WTC11 (cell line): Measurements from ENCODE around the gene DNAAF2. TPM values are rescaled to one million over a fixed set of nuclear protein-coding genes. Genes with fewer than 3 reads are reported as not detected.
A peak's percentile ranks its signal among the peaks of the same experiment; 100 is the strongest.

Experiments used
- ATAC-seq: fragments of 200-7000 bp; cut with Tn5 transposase; 2 replicates; pipeline ENCODE4 v1.10.0; 2021; ENCODE audit warnings: mild to moderate bottlenecking, moderate library complexity
- Bru-seq: library from RNA; stranded (reverse); fragments of 400-500 nt; gene quantifications from one replicate; lab custom pipeline; 2021; lab: Mats Ljungman, UMichigan
- CTCF ChIA-PET: fragments of 300-600 bp; sonication (Branson Sonifier 250); formaldehyde crosslinking; loops from one replicate; lab custom pipeline; 2021; ENCODE audit warnings: antibody characterized with exemption; lab: Charles Lee
- POLR2A ChIA-PET: fragments of 350-600 bp; sonication (Branson Sonifier 250); formaldehyde crosslinking; loops from one replicate; lab custom pipeline; 2021; ENCODE audit warnings: antibody characterized with exemption; lab: Charles Lee
- DNase-seq: peaks from one replicate; pipeline ENCODE4 v3.0.0; 2021; ENCODE audit warnings: low spot score
- H3K27ac Mint-ChIP-seq: 2 replicates; pipeline ENCODE4 v1.8.0; 2021; ENCODE audit warnings: mixed read lengths
- H3K27me3 Mint-ChIP-seq: 2 replicates; pipeline ENCODE4 v1.8.0; 2021; ENCODE audit warnings: low read depth, mild to moderate bottlenecking, moderate library complexity, mixed read lengths
- H3K36me3 Mint-ChIP-seq: 2 replicates; pipeline ENCODE4 v1.8.0; 2021; ENCODE audit warnings: mixed read lengths
- H3K4me1 Mint-ChIP-seq: 2 replicates; pipeline ENCODE4 v1.8.0; 2022; ENCODE audit warnings: mixed read lengths
- H3K4me3 Mint-ChIP-seq: 2 replicates; pipeline ENCODE4 v1.8.0; 2021; ENCODE audit warnings: mild to moderate bottlenecking, moderate library complexity, mixed read lengths
- H3K9me3 Mint-ChIP-seq: 2 replicates; pipeline ENCODE4 v1.8.0; 2021; ENCODE audit warnings: mixed read lengths
- ATF1 ChIP-seq: sonication (generic); formaldehyde crosslinking; IDR thresholded peaks from 2 replicates; pipeline ENCODE4 v1.8.1; 2023; ENCODE audit warnings: mild to moderate bottlenecking, moderate library complexity, missing genetic modification reagents
- EMX1 ChIP-seq: fragments of 250-450 bp; sonication (Bioruptor Pico); IDR thresholded peaks from 2 replicates; pipeline ENCODE4 v1.8.0; 2021; ENCODE audit warnings: mild to moderate bottlenecking
- ESRRA ChIP-seq: sonication (generic); formaldehyde crosslinking; IDR thresholded peaks from 2 replicates; pipeline ENCODE4 v1.8.1; 2022; ENCODE audit warnings: mild to moderate bottlenecking, missing genetic modification reagents, borderline replicate concordance
- ETV6 ChIP-seq: sonication (generic); formaldehyde crosslinking; IDR thresholded peaks from 2 replicates; pipeline ENCODE4 v1.8.1; 2022; ENCODE audit warnings: mild to moderate bottlenecking, missing genetic modification reagents
- FOXK1 ChIP-seq: sonication (generic); formaldehyde crosslinking; IDR thresholded peaks from 2 replicates; pipeline ENCODE4 v1.8.0; 2022; ENCODE audit warnings: mild to moderate bottlenecking, moderate library complexity, missing genetic modification reagents
- FOXP1 ChIP-seq: sonication (generic); formaldehyde crosslinking; IDR thresholded peaks from 2 replicates; pipeline ENCODE4 v1.8.0; 2022; ENCODE audit warnings: missing genetic modification reagents, mild to moderate bottlenecking, moderate library complexity, borderline replicate concordance
- JAZF1 ChIP-seq: fragments of 250-450 bp; sonication (Bioruptor Pico); IDR thresholded peaks from 2 replicates; pipeline ENCODE4 v1.9.0; 2021; ENCODE audit warnings: moderate library complexity, mild to moderate bottlenecking, inconsistent platforms
- JUN ChIP-seq: sonication (generic); formaldehyde crosslinking; IDR thresholded peaks from 2 replicates; pipeline ENCODE4 v1.8.0; 2023; ENCODE audit warnings: mild to moderate bottlenecking, missing genetic modification reagents
- KAT7 ChIP-seq: sonication (generic); formaldehyde crosslinking; IDR thresholded peaks from 2 replicates; pipeline ENCODE4 v1.8.1; 2023; ENCODE audit warnings: missing genetic modification reagents, mild to moderate bottlenecking, borderline replicate concordance
- NFATC4 ChIP-seq: fragments of 250-450 bp; sonication (Bioruptor Pico); IDR thresholded peaks from 2 replicates; pipeline ENCODE4 v1.9.0; 2021; ENCODE audit warnings: mild to moderate bottlenecking
- NFE2L1 ChIP-seq: sonication (generic); formaldehyde crosslinking; IDR thresholded peaks from 2 replicates; pipeline ENCODE4 v1.8.1; 2023; ENCODE audit warnings: missing genetic modification reagents
- TCF7 ChIP-seq: sonication (generic); formaldehyde crosslinking; IDR thresholded peaks from 2 replicates; pipeline ENCODE4 v1.8.0; 2022; ENCODE audit warnings: mild to moderate bottlenecking, low read depth, missing genetic modification reagents, moderate library complexity
- ZNF232 ChIP-seq: sonication (generic); formaldehyde crosslinking; IDR thresholded peaks from 2 replicates; pipeline ENCODE4 v1.8.0; 2022; ENCODE audit warnings: mild to moderate bottlenecking, missing genetic modification reagents
- ZNF416 ChIP-seq: fragments of 250-450 bp; sonication (Bioruptor Pico); IDR thresholded peaks from 2 replicates; pipeline ENCODE4 v1.9.0; 2021; ENCODE audit warnings: mild to moderate bottlenecking, inconsistent platforms
- long read RNA-seq, 3 experiments: library from RNA in 1 of 3; library from capped mRNA in 1 of 3; library from polyadenylated mRNA in 1 of 3; unstranded in 2 of 3; stranded (forward) in 1 of 3; transcript quantifications; one replicate each; pipeline ENCODE4 v2.0.0, GENCODE V29; 2021
- total RNA-seq: library from RNA; stranded (reverse); gene quantifications from 3 replicates; pipeline ENCODE4 v1.2.3, GENCODE V29; 2021
- TF ChIP-seq, protein P1 (sequence below): sonication (generic); formaldehyde crosslinking; IDR thresholded peaks from 2 replicates; pipeline ENCODE4 v1.8.0; 2022; ENCODE audit warnings: missing genetic modification reagents
- TF ChIP-seq, protein P2 (sequence below): sonication (generic); formaldehyde crosslinking; IDR thresholded peaks from 2 replicates; pipeline ENCODE4 v1.8.1; 2023; ENCODE audit warnings: mild to moderate bottlenecking, missing genetic modification reagents, moderate library complexity
- TF ChIP-seq, protein P3 (sequence below): sonication (generic); formaldehyde crosslinking; IDR thresholded peaks from 2 replicates; pipeline ENCODE4 v1.8.1; 2022; ENCODE audit warnings: low read depth, missing genetic modification reagents, borderline replicate concordance
- TF ChIP-seq, protein P4 (sequence below): sonication (generic); formaldehyde crosslinking; IDR thresholded peaks from 2 replicates; pipeline ENCODE4 v1.8.0; 2022; ENCODE audit warnings: mild to moderate bottlenecking, missing genetic modification reagents
- TF ChIP-seq, protein P5 (sequence below): sonication (generic); formaldehyde crosslinking; IDR thresholded peaks from 2 replicates; pipeline ENCODE4 v1.8.1; 2022; ENCODE audit warnings: mild to moderate bottlenecking, missing genetic modification reagents, moderate library complexity, borderline replicate concordance
- TF ChIP-seq, protein P6 (sequence below): sonication (generic); formaldehyde crosslinking; IDR thresholded peaks from 2 replicates; pipeline ENCODE4 v1.8.1; 2022; ENCODE audit warnings: mild to moderate bottlenecking, moderate library complexity, missing genetic modification reagents
- TF ChIP-seq, protein P7 (sequence below): sonication (generic); formaldehyde crosslinking; IDR thresholded peaks from 2 replicates; pipeline ENCODE4 v1.8.0; 2022; ENCODE audit warnings: mild to moderate bottlenecking, missing genetic modification reagents

Gene DNAAF2, protein sequence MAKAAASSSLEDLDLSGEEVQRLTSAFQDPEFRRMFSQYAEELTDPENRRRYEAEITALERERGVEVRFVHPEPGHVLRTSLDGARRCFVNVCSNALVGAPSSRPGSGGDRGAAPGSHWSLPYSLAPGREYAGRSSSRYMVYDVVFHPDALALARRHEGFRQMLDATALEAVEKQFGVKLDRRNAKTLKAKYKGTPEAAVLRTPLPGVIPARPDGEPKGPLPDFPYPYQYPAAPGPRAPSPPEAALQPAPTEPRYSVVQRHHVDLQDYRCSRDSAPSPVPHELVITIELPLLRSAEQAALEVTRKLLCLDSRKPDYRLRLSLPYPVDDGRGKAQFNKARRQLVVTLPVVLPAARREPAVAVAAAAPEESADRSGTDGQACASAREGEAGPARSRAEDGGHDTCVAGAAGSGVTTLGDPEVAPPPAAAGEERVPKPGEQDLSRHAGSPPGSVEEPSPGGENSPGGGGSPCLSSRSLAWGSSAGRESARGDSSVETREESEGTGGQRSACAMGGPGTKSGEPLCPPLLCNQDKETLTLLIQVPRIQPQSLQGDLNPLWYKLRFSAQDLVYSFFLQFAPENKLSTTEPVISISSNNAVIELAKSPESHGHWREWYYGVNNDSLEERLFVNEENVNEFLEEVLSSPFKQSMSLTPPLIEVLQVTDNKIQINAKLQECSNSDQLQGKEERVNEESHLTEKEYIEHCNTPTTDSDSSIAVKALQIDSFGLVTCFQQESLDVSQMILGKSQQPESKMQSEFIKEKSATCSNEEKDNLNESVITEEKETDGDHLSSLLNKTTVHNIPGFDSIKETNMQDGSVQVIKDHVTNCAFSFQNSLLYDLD
- total RNA-seq (19.9 to 22.8 TPM (median 22.5 TPM) in 3 replicates), Bru-seq, nascent RNA (percentile 93 among the genes with signal in this experiment)
- long read RNA-seq, experiment 1, transcript DNAAF2-202 (2 exons, 2,819 nt) = minor isoform, 91 of 302 reads
- long read RNA-seq, experiment 1, transcript DNAAF2-201 (3 exons, 2,963 nt) = major isoform, 190 of 302 reads
- long read RNA-seq, experiment 1, partial matches to known transcripts = 0 of 302 reads
- long read RNA-seq, experiment 1, other reads (novel, unspliced or antisense) = 21 of 302 reads
- long read RNA-seq, experiment 2, transcript DNAAF2-202 (2 exons, 2,819 nt) = minor isoform, 21 of 80 reads
- long read RNA-seq, experiment 2, transcript DNAAF2-201 (3 exons, 2,963 nt) = major isoform, 44 of 80 reads
- long read RNA-seq, experiment 2, partial matches to known transcripts = 4 of 80 reads
- long read RNA-seq, experiment 2, other reads (novel, unspliced or antisense) = 11 of 80 reads
- long read RNA-seq, experiment 3, transcript DNAAF2-201 (3 exons, 2,963 nt) = major isoform, 96 of 150 reads
- long read RNA-seq, experiment 3, transcript DNAAF2-202 (2 exons, 2,819 nt) = minor isoform, 44 of 150 reads
- long read RNA-seq, experiment 3, partial matches to known transcripts = 1 of 150 reads
- long read RNA-seq, experiment 3, other reads (novel, unspliced or antisense) = 9 of 150 reads

DNA sequence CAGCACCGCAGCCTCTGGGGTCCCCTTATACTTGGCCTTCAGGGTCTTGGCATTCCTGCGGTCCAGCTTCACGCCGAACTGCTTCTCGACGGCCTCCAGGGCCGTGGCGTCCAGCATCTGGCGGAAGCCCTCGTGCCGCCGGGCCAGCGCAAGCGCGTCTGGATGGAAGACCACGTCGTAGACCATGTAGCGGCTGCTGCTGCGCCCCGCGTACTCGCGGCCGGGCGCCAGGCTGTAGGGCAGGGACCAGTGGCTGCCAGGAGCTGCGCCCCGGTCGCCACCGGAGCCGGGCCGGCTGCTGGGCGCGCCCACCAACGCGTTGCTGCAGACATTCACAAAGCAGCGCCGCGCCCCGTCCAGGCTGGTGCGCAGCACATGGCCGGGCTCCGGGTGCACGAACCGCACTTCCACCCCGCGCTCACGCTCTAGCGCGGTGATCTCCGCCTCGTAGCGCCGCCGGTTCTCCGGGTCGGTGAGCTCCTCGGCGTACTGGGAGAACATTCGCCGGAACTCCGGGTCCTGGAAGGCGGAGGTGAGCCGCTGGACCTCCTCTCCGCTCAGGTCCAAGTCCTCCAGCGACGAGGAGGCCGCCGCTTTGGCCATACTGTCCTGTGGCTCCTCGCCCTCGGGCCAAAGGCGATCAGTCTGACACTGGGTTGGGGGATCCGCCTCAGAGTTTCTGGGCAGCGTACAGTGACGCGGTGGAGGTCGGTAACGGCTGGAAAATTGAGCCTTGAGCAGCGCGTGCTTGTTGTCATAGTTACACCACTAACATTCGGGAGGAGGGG, at the start of gene DNAAF2:
DNAAF2 (minus strand) TSS at position 698 of the 788 bp plus-strand sequence; CDS start at position 603, 95 bp downstream.
- Mint-ChIP-seq H3K36me3 (peaks cover 33% of the 10 kb centered on the region), H3K9me3 (no peaks in the 10 kb centered on the region), H3K27me3 (no peaks in the 10 kb centered on the region), H3K4me3 (peak within 1 kb of the TSS; percentile 99), H3K27ac (peak within 1 kb of the TSS; percentile 99), H3K4me1 (peaks cover 25% of the 10 kb centered on the region)
- DNase-seq (peak; percentile 57), ATAC-seq (peak; percentile 11)
- CTCF ChIA-PET = interaction anchor here (0.8 to 2.9 kb wide), 15 partner anchors 11 to 258 kb away, joined by 3 to 31 read pairs (median 6); partner anchors contain the start of genes ARF6, KLHDC1, KLHDC2 and LRR1
- POLR2A ChIA-PET = interaction anchor here (1.0 to 3.5 kb wide), 9 partner anchors 11 to 133 kb away, joined by 3 to 39 read pairs (median 5); partner anchors contain the start of genes KLHDC1, KLHDC2, LRR1 and MGAT2
- TF ChIP-seq ESRRA (CRISPR knock-in tag) (0 out of 2 replicates have a peak, but pooled peaks have one; percentile 17), NFATC4 (CRISPR knock-in tag) (no peak), EMX1 (CRISPR knock-in tag) (peak; percentile 65; the same call in 1 of the 2 replicates), ETV6 (CRISPR knock-in tag) (peak; percentile 43), ZNF416 (CRISPR knock-in tag) (no peak; the same call in 1 of the 2 replicates), NFE2L1 (CRISPR knock-in tag) (0 out of 2 replicates have a peak, but pooled peaks have one; percentile 25), KAT7 (CRISPR knock-in tag) (0 out of 2 replicates have a peak, but pooled peaks have one; percentile 40), TCF7 (CRISPR knock-in tag) (peak; percentile 41; the same call in 1 of the 2 replicates), JAZF1 (no peak), FOXK1 (no peak; the same call in 1 of the 2 replicates), ZNF232 (CRISPR knock-in tag) (peak; percentile 93; the same call in 1 of the 2 replicates), JUN (peak; percentile 36; the same call in 1 of the 2 replicates), FOXP1 (CRISPR knock-in tag) (peak; percentile 45), ATF1 (CRISPR knock-in tag) (peak; percentile 78; the same call in 1 of the 2 replicates)
- TF ChIP-seq, protein P1, sequence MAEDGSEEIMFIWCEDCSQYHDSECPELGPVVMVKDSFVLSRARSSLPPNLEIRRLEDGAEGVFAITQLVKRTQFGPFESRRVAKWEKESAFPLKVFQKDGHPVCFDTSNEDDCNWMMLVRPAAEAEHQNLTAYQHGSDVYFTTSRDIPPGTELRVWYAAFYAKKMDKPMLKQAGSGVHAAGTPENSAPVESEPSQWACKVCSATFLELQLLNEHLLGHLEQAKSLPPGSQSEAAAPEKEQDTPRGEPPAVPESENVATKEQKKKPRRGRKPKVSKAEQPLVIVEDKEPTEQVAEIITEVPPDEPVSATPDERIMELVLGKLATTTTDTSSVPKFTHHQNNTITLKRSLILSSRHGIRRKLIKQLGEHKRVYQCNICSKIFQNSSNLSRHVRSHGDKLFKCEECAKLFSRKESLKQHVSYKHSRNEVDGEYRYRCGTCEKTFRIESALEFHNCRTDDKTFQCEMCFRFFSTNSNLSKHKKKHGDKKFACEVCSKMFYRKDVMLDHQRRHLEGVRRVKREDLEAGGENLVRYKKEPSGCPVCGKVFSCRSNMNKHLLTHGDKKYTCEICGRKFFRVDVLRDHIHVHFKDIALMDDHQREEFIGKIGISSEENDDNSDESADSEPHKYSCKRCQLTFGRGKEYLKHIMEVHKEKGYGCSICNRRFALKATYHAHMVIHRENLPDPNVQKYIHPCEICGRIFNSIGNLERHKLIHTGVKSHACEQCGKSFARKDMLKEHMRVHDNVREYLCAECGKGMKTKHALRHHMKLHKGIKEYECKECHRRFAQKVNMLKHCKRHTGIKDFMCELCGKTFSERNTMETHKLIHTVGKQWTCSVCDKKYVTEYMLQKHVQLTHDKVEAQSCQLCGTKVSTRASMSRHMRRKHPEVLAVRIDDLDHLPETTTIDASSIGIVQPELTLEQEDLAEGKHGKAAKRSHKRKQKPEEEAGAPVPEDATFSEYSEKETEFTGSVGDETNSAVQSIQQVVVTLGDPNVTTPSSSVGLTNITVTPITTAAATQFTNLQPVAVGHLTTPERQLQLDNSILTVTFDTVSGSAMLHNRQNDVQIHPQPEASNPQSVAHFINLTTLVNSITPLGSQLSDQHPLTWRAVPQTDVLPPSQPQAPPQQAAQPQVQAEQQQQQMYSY (CRISPR knock-in tag) = peak; percentile 10; the same call in 1 of the 2 replicates
- TF ChIP-seq, protein P2, sequence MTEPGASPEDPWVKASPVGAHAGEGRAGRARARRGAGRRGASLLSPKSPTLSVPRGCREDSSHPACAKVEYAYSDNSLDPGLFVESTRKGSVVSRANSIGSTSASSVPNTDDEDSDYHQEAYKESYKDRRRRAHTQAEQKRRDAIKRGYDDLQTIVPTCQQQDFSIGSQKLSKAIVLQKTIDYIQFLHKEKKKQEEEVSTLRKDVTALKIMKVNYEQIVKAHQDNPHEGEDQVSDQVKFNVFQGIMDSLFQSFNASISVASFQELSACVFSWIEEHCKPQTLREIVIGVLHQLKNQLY (CRISPR knock-in tag) = no peak
- TF ChIP-seq, protein P3, sequence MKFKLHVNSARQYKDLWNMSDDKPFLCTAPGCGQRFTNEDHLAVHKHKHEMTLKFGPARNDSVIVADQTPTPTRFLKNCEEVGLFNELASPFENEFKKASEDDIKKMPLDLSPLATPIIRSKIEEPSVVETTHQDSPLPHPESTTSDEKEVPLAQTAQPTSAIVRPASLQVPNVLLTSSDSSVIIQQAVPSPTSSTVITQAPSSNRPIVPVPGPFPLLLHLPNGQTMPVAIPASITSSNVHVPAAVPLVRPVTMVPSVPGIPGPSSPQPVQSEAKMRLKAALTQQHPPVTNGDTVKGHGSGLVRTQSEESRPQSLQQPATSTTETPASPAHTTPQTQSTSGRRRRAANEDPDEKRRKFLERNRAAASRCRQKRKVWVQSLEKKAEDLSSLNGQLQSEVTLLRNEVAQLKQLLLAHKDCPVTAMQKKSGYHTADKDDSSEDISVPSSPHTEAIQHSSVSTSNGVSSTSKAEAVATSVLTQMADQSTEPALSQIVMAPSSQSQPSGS (CRISPR knock-in tag) = 0 out of 2 replicates have a peak, but pooled peaks have one; percentile 26
- TF ChIP-seq, protein P4, sequence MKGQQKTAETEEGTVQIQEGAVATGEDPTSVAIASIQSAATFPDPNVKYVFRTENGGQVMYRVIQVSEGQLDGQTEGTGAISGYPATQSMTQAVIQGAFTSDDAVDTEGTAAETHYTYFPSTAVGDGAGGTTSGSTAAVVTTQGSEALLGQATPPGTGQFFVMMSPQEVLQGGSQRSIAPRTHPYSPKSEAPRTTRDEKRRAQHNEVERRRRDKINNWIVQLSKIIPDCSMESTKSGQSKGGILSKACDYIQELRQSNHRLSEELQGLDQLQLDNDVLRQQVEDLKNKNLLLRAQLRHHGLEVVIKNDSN = 0 out of 2 replicates have a peak, but pooled peaks have one; percentile 9
- TF ChIP-seq, protein P5, sequence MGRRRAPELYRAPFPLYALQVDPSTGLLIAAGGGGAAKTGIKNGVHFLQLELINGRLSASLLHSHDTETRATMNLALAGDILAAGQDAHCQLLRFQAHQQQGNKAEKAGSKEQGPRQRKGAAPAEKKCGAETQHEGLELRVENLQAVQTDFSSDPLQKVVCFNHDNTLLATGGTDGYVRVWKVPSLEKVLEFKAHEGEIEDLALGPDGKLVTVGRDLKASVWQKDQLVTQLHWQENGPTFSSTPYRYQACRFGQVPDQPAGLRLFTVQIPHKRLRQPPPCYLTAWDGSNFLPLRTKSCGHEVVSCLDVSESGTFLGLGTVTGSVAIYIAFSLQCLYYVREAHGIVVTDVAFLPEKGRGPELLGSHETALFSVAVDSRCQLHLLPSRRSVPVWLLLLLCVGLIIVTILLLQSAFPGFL (CRISPR knock-in tag) = 0 out of 2 replicates have a peak, but pooled peaks have one; percentile 30
- TF ChIP-seq, protein P6, sequence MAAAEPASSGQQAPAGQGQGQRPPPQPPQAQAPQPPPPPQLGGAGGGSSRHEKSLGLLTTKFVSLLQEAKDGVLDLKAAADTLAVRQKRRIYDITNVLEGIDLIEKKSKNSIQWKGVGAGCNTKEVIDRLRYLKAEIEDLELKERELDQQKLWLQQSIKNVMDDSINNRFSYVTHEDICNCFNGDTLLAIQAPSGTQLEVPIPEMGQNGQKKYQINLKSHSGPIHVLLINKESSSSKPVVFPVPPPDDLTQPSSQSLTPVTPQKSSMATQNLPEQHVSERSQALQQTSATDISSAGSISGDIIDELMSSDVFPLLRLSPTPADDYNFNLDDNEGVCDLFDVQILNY (CRISPR knock-in tag) = 0 out of 2 replicates have a peak, but pooled peaks have one; percentile 25
- TF ChIP-seq, protein P7, sequence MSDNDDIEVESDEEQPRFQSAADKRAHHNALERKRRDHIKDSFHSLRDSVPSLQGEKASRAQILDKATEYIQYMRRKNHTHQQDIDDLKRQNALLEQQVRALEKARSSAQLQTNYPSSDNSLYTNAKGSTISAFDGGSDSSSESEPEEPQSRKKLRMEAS = peak; percentile 42
